ENCODE results near the gene TBX1. TPM values are rescaled to one million over a fixed set of nuclear protein-coding genes. Genes with fewer than 3 reads are reported as not detected.

The TBX1 gene
- total RNA-seq, 1 experiment from 2014 or later = 12.8 TPM

DNA sequence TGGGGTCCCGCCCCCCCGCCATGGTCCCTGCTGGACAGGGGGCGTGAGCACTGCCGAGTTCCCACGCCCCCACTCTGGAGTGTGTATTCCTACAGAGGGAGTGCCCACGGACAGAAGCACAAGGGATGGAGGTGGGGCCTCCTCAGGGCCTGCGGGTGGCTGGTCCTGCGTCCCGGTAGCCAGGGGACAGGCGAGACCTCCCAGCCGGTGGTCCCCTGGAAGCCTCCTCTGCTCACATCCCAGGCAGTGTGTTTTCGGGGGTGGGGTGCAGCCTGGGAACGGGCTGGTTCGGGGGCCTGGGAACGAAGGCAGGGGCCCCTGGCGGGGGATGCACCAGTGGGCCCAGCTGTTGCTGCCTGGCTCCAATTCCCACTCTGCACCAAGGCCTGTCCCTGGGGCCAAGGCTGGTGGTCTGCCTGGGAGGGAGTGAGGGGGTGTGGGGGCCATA, 21.1 kb upstream of the TBX1 start (continued):
- TF ChIP-seq, protein P1, sequence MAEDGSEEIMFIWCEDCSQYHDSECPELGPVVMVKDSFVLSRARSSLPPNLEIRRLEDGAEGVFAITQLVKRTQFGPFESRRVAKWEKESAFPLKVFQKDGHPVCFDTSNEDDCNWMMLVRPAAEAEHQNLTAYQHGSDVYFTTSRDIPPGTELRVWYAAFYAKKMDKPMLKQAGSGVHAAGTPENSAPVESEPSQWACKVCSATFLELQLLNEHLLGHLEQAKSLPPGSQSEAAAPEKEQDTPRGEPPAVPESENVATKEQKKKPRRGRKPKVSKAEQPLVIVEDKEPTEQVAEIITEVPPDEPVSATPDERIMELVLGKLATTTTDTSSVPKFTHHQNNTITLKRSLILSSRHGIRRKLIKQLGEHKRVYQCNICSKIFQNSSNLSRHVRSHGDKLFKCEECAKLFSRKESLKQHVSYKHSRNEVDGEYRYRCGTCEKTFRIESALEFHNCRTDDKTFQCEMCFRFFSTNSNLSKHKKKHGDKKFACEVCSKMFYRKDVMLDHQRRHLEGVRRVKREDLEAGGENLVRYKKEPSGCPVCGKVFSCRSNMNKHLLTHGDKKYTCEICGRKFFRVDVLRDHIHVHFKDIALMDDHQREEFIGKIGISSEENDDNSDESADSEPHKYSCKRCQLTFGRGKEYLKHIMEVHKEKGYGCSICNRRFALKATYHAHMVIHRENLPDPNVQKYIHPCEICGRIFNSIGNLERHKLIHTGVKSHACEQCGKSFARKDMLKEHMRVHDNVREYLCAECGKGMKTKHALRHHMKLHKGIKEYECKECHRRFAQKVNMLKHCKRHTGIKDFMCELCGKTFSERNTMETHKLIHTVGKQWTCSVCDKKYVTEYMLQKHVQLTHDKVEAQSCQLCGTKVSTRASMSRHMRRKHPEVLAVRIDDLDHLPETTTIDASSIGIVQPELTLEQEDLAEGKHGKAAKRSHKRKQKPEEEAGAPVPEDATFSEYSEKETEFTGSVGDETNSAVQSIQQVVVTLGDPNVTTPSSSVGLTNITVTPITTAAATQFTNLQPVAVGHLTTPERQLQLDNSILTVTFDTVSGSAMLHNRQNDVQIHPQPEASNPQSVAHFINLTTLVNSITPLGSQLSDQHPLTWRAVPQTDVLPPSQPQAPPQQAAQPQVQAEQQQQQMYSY (CRISPR knock-in tag; IDR thresholded peaks at IDR 0.05) = no peak
- TF ChIP-seq, protein P2, sequence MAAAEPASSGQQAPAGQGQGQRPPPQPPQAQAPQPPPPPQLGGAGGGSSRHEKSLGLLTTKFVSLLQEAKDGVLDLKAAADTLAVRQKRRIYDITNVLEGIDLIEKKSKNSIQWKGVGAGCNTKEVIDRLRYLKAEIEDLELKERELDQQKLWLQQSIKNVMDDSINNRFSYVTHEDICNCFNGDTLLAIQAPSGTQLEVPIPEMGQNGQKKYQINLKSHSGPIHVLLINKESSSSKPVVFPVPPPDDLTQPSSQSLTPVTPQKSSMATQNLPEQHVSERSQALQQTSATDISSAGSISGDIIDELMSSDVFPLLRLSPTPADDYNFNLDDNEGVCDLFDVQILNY (CRISPR knock-in tag; IDR thresholded peaks at IDR 0.05) = no peak
- TF ChIP-seq, protein P3, sequence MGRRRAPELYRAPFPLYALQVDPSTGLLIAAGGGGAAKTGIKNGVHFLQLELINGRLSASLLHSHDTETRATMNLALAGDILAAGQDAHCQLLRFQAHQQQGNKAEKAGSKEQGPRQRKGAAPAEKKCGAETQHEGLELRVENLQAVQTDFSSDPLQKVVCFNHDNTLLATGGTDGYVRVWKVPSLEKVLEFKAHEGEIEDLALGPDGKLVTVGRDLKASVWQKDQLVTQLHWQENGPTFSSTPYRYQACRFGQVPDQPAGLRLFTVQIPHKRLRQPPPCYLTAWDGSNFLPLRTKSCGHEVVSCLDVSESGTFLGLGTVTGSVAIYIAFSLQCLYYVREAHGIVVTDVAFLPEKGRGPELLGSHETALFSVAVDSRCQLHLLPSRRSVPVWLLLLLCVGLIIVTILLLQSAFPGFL (CRISPR knock-in tag; IDR thresholded peaks at IDR 0.05; ENCODE audit: borderline replicate concordance) = no peak
- TF ChIP-seq, protein P4, sequence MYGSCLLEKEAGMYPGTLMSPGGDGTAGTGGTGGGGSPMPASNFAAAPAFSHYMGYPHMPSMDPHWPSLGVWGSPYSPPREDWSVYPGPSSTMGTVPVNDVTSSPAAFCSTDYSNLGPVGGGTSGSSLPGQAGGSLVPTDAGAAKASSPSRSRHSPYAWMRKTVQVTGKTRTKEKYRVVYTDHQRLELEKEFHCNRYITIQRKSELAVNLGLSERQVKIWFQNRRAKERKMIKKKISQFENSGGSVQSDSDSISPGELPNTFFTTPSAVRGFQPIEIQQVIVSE (CRISPR knock-in tag; IDR thresholded peaks at IDR 0.05; ENCODE audit: borderline replicate concordance) = no peak
- TF ChIP-seq ZBTB21 (CRISPR knock-in tag; IDR thresholded peaks at IDR 0.05; ENCODE audit: borderline replicate concordance) (no peak), ESRRA (CRISPR knock-in tag; IDR thresholded peaks at IDR 0.05; ENCODE audit: borderline replicate concordance) (no peak)
- TF ChIP-seq, protein P5, sequence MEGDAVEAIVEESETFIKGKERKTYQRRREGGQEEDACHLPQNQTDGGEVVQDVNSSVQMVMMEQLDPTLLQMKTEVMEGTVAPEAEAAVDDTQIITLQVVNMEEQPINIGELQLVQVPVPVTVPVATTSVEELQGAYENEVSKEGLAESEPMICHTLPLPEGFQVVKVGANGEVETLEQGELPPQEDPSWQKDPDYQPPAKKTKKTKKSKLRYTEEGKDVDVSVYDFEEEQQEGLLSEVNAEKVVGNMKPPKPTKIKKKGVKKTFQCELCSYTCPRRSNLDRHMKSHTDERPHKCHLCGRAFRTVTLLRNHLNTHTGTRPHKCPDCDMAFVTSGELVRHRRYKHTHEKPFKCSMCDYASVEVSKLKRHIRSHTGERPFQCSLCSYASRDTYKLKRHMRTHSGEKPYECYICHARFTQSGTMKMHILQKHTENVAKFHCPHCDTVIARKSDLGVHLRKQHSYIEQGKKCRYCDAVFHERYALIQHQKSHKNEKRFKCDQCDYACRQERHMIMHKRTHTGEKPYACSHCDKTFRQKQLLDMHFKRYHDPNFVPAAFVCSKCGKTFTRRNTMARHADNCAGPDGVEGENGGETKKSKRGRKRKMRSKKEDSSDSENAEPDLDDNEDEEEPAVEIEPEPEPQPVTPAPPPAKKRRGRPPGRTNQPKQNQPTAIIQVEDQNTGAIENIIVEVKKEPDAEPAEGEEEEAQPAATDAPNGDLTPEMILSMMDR (IDR thresholded peaks at IDR 0.05) = no peak

DNA sequence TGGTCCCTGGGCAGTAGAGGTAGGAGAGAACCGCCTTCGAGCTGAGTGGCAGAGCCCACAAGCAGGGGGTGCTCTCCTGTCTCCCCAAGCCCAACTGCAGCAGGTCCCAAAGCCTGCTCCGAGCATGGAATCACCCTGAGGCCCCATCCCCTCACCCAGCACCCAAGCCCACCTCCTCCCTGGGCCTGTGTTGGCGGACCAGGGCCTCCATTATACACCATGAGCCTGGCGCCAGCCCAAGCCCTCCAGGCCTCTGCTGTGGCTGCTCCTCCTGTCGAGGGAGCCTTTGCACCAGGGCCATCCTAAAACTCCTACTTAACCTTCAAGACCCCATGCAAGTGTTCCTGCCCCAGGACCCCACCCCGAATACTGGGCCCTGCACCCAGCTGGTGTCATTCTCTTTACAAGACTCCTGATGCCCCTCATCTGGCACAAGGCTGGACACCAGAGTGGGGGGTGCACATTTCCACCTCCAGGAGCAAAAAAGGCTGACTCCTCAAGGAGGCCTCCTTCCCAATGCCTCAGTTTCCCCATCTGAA, 20.6 kb upstream of the TBX1 start:
- Mint-ChIP-seq H3K4me1 (0 out of 2 replicates have a peak, but pooled peaks cover 2% of the 10 kb centered on the region), H3K27me3 (ENCODE audit: low read depth) (no peaks in the 10 kb centered on the region), H3K36me3 (no peaks in the 10 kb centered on the region), H3K9me3 (no peaks in the 10 kb centered on the region), H3K4me3 (no peak overlapping the region), H3K27ac (no peak overlapping the region)
- no peak for DNase-seq (ENCODE audit: low spot score)
- POLR2A ChIA-PET = no interaction called here
- CTCF ChIA-PET = interaction anchor here (1.0 to 3.0 kb wide), 4 partner anchors 9 to 16 kb away, joined by 4 to 28 read pairs (median 8); partner anchors contain the start of gene GP1BB
- ATAC-seq = no peak
- TF ChIP-seq GTF2I (CRISPR knock-in tag; conservative IDR thresholded peaks at IDR 0.05) (no peak), ZNF263 (CRISPR knock-in tag; IDR thresholded peaks at IDR 0.05; ENCODE audit: low read depth) (no peak), ELF4 (CRISPR knock-in tag; IDR thresholded peaks at IDR 0.05; ENCODE audit: low read depth) (no peak), CREB1 (CRISPR knock-in tag; IDR thresholded peaks at IDR 0.05) (no peak), KAT7 (CRISPR knock-in tag; IDR thresholded peaks at IDR 0.05; ENCODE audit: borderline replicate concordance) (no peak), NR3C1 (CRISPR knock-in tag; conservative IDR thresholded peaks at IDR 0.05; ENCODE audit: low read depth) (no peak)
- TF ChIP-seq, protein P6, sequence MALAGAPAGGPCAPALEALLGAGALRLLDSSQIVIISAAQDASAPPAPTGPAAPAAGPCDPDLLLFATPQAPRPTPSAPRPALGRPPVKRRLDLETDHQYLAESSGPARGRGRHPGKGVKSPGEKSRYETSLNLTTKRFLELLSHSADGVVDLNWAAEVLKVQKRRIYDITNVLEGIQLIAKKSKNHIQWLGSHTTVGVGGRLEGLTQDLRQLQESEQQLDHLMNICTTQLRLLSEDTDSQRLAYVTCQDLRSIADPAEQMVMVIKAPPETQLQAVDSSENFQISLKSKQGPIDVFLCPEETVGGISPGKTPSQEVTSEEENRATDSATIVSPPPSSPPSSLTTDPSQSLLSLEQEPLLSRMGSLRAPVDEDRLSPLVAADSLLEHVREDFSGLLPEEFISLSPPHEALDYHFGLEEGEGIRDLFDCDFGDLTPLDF (CRISPR knock-in tag; IDR thresholded peaks at IDR 0.05) = no peak

All from WTC11 (cell line).